Lower leg skin (tissue), 3 donors: ENCODE measurements around the gene NEDD4L.

Experiments
- POLR2A ChIP-seq, 2 donors: fragments of 450-650 bp; IDR thresholded peaks; one replicate each; pipeline ENCODE4 v1.6.1; 2016 to 2017; ENCODE audit warnings: antibody characterized with exemption in 2 of 2, mild to moderate bottlenecking in 1 of 2, moderate library complexity in 1 of 2
- TF ChIP-seq, protein P1 (sequence below), 3 donors: fragments of 450-650 bp; IDR thresholded peaks; one replicate each; pipeline ENCODE4 v1.5.1; 2016; ENCODE audit warnings: antibody characterized with exemption in 3 of 3, mild to moderate bottlenecking in 3 of 3, moderate library complexity in 2 of 3

DNA sequence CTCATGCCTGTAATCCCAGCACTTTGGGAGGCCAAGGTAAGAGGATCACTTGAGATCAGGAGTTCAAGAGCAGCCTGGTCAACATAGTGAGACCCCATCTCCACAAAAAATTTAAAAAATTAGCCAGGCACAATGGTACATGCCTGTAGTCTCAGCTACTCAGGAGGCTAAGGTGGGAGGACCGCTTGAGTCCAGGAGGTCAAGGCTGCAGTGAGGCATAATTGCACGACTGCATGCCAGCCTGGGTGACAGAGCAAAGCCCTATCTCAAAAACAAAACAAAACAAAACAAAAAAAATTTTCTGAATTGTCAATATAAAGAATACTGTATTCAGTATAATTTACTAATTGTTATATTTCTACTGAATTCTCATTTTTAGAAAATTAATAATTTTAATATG, 20.9 kb upstream of the NEDD4L start:
- TF ChIP-seq, protein P1, sequence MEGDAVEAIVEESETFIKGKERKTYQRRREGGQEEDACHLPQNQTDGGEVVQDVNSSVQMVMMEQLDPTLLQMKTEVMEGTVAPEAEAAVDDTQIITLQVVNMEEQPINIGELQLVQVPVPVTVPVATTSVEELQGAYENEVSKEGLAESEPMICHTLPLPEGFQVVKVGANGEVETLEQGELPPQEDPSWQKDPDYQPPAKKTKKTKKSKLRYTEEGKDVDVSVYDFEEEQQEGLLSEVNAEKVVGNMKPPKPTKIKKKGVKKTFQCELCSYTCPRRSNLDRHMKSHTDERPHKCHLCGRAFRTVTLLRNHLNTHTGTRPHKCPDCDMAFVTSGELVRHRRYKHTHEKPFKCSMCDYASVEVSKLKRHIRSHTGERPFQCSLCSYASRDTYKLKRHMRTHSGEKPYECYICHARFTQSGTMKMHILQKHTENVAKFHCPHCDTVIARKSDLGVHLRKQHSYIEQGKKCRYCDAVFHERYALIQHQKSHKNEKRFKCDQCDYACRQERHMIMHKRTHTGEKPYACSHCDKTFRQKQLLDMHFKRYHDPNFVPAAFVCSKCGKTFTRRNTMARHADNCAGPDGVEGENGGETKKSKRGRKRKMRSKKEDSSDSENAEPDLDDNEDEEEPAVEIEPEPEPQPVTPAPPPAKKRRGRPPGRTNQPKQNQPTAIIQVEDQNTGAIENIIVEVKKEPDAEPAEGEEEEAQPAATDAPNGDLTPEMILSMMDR (IDR thresholded peaks at IDR 0.05): no peak
- no peak for TF ChIP-seq POLR2A (IDR thresholded peaks at IDR 0.05)
